GM12878 (cell line): ENCODE data around the gene UBE2O. TPM values are rescaled to one million over a fixed set of nuclear protein-coding genes. Genes with fewer than 3 reads are reported as not detected.

Experiments used
- ATAC-seq: fragments of 200-7000 bp; cut with Tn5 transposase; 3 replicates; pipeline ENCODE4 v1.9.1; 2020; ENCODE audit warnings: mild to moderate bottlenecking, moderate library complexity
- BruUV-seq: library from RNA; stranded (reverse); fragments of 400-500 nt; replicated peaks from 2 replicates; lab custom pipeline; 2021; lab: Mats Ljungman, UMichigan
- CTCF ChIA-PET: fragments of 300-600 bp; sonication (Branson Sonifier 250); formaldehyde crosslinking; extraction: SDS; loops from one replicate; lab custom pipeline; 2021; ENCODE audit warnings: inconsistent platforms; lab: Yijun Ruan, JAX
- POLR2A ChIA-PET: fragments of 350-600 bp; formaldehyde crosslinking; extraction: SDS; loops from one replicate; lab custom pipeline; 2021; ENCODE audit warnings: inconsistent platforms; lab: Charles Lee
- RAD21 ChIA-PET: fragments of 300-600 bp; sonication (Branson Sonifier 250); formaldehyde crosslinking; loops from one replicate; lab custom pipeline; 2023; ENCODE audit warnings: antibody characterized with exemption; ENCODE audit not compliant: unreplicated experiment; lab: Charles Lee
- SMC1A ChIA-PET: fragments of 300-600 bp; sonication (Branson Sonifier 250); formaldehyde crosslinking; loops from one replicate; lab custom pipeline; 2023; ENCODE audit not compliant: unreplicated experiment, uncharacterized antibody; lab: Charles Lee
- DNase-seq: peaks from one replicate; pipeline ENCODE4 v3.0.0-alpha.2; 2011; ENCODE audit warnings: low read depth, low spot score
- FAIRE-seq: peaks from 3 replicates; lab custom pipeline; 2011; peaks lifted over from hg19 to GRCh38; lab: Jason Lieb, UNC
- H2AFZ ChIP-seq: 2 replicates; pipeline ENCODE4 v1.6.0; 2011; ENCODE audit warnings: low read depth, low read length, control low read depth; ENCODE audit not compliant: control insufficient read depth
- H3K27ac ChIP-seq: 2 replicates; pipeline ENCODE4 v1.5.1; 2011; ENCODE audit warnings: control low read depth; ENCODE audit not compliant: control insufficient read depth, insufficient read depth
- H3K27me3 ChIP-seq, 2 experiments: replicated peaks in 1 of 2; 2 replicates each; pipeline versions ENCODE4 v1.6.0 to v1.6.1; 2011; ENCODE audit warnings: low read length in 1 of 2; ENCODE audit not compliant: control insufficient read depth in 2 of 2, insufficient read depth in 2 of 2
- H3K36me3 ChIP-seq, 2 experiments: 2 replicates each; pipeline ENCODE4 v1.5.1; 2011; ENCODE audit warnings: low read length in 1 of 2; ENCODE audit not compliant: control insufficient read depth in 2 of 2, insufficient read depth in 2 of 2
- H3K4me1 ChIP-seq: 2 replicates; pipeline ENCODE4 v1.6.1; 2011; ENCODE audit warnings: mild to moderate bottlenecking, low read length, moderate library complexity, mixed read lengths; ENCODE audit not compliant: control insufficient read depth, insufficient read depth
- H3K4me2 ChIP-seq: 2 replicates; pipeline ENCODE4 v1.6.0; 2011; ENCODE audit warnings: control low read depth; ENCODE audit not compliant: control insufficient read depth, insufficient read depth
- H3K4me3 ChIP-seq: fragments of 200-600 bp; sonication (generic); 2 replicates; pipeline ENCODE4 v1.5.1; 2016
- H3K79me2 ChIP-seq: 2 replicates; pipeline ENCODE4 v1.6.0; 2011; ENCODE audit warnings: low read length; ENCODE audit not compliant: control insufficient read depth, insufficient read depth
- H3K9ac ChIP-seq: 2 replicates; pipeline ENCODE4 v1.8.0; 2011; ENCODE audit warnings: low read length, control low read depth, mixed read lengths; ENCODE audit not compliant: control insufficient read depth, insufficient read depth
- H3K9me3 ChIP-seq: replicated peaks from 3 replicates; pipeline ENCODE4 v1.5.1; 2011; ENCODE audit warnings: mild to moderate bottlenecking, low read length; ENCODE audit not compliant: control insufficient read depth, insufficient read depth
- H4K20me1 ChIP-seq: 2 replicates; pipeline ENCODE4 v1.6.0; 2011; ENCODE audit not compliant: control insufficient read depth, insufficient read depth
- ELK1 ChIP-seq: IDR thresholded peaks from 2 replicates; pipeline ENCODE4 v1.6.1; 2012; ENCODE audit warnings: low read depth, low read length, improper control_type of control experiment
- RBBP5 ChIP-seq: fragments of 200-600 bp; sonication (generic); conservative IDR thresholded peaks from 2 replicates; pipeline ENCODE4 v1.6.1; 2016
- SPI1 ChIP-seq: IDR thresholded peaks from 2 replicates; pipeline ENCODE4 v1.6.1; 2011; ENCODE audit warnings: low read depth, mild to moderate bottlenecking, low read length, moderate library complexity, borderline replicate concordance; ENCODE audit not compliant: insufficient read depth
- WGBS: methylation state at CpG from one replicate; pipeline ENCODE4 v1.1.6; 2016; ENCODE audit warnings: low lambda C conversion rate; ENCODE audit not compliant: insufficient replicate concordance, insufficient coverage; ENCODE audit errors: missing lambda C conversion rate; 5-methylcytosine and 5-hydroxymethylcytosine counted together
- in situ Hi-C: fragments of 300-500 bp; cut with MboI; formaldehyde crosslinking; loops from 9 replicates; pipeline ENCODE4 v1.14.3; 2018; ENCODE audit warnings: mixed read lengths
- intact Hi-C: fragments of 100-400 bp; cut with micrococcal nuclease; formaldehyde crosslinking; loops from one replicate; pipeline ENCODE4 v1.14.2; 2022; ENCODE audit not compliant: unreplicated experiment
- polyA plus RNA-seq, 11 experiments: library from polyadenylated mRNA; depleted of rRNA in 4 of 11; unstranded in 6 of 11; stranded (reverse) in 5 of 11; fragments of >200 nt; fragmentation: Nextera tagmentation in 4 of 11; fragmentation: Illumina TruSeq in 1 of 11; extraction: Ambion mirVana in 4 of 11; extraction: Trizol in 1 of 11; gene quantifications; 1 replicate in 1 of 11; 2 replicates in 10 of 11; pipeline versions ENCODE4 v1.2.1 to v1.2.3, GENCODE V29; 2011 to 2016; ENCODE audit warnings: inconsistent platforms in 2 of 11, missing spikeins in 2 of 11, low read depth in 1 of 11
- total RNA-seq, 4 experiments: library from RNA; depleted of rRNA in 3 of 4; stranded (reverse); fragments of >200 nt in 3 of 4; fragmentation: Illumina TruSeq in 1 of 4; extraction: Trizol in 1 of 4; gene quantifications; 2 replicates each; pipeline versions ENCODE4 v1.2.1 to v1.2.3, GENCODE V29; 2013 to 2021

The UBE2O gene
- total and polyA plus RNA-seq, 10 of the 15 experiments (the other 5 are each of a cell fraction or from before 2014, with no cell fraction given), result 2.1 to 39.0 (median 14.1) TPM

- no peak for TF ChIP-seq ELK1
These were observed 11.1 kb downstream of the UBE2O start (continued) for GRCh38 chr17:76441686-76442340.

DNA sequence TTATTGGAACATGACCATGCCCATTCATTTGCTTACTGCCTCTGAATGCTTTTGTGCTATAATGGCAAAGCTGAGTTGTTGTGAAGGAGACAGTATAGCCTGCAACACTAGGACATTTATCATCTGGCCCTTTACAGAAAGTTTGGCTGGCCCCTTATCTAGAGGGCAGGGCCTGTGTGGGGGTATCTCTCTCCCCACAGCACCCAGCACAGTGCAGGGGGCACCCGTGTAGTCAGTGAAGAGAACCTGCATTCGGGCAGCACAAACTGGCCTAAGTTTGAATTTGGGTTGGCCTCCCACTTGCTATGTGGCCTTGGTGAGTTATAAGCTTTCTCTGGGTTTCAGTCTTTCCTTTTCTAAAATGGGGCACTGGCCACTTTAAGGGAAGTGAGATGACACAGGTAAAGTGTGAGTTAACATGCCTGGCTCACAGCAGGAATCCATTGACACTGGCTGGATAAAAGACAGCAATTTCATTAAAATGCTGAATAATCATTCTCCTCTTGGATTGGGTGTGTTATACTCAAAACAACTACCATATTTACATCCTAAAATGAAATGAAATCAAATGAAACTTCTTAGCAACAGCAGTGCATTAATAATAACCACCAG lies 12.1 kb downstream of the UBE2O start:
- H3K27ac ChIP-seq, result peak overlapping the region; percentile 9; the same call in 1 of the 2 replicates
- no peak overlapping the region for H3K4me3 ChIP-seq
- 86% methylated on average over 2 of the region's 2 CpGs for WGBS
- no peak overlapping the region for H2AFZ ChIP-seq
- ChIA-PET SMC1A (no interaction called here), POLR2A (no interaction called here), RAD21 (no interaction called here), CTCF (interaction anchor here (1.1 to 1.4 kb wide), 2 partner anchors 13 to 44 kb away, joined by 3 read pairs; no protein-coding TSS in a partner anchor)
- no peaks in the 10 kb centered on the region for H3K27me3 ChIP-seq
- no peaks in the 10 kb centered on the region for H3K9me3 ChIP-seq
- peaks cover 52% of the 10 kb centered on the region for H3K4me1 ChIP-seq
- ATAC-seq (peak; percentile 51), DNase-seq (no peak), FAIRE-seq (no peak)
- no peaks in the 10 kb centered on the region for H4K20me1 ChIP-seq
- peaks cover 0 to 8% of the 10 kb centered on the region in 2 experiments; a peak in 2 of 4 replicates for H3K36me3 ChIP-seq
- no TSS peak for BruUV-seq
- peaks cover 66% of the 10 kb centered on the region for H3K79me2 ChIP-seq
- in situ Hi-C loops (no loop called here), intact Hi-C loops (no loop called here)
- 0 out of 2 replicates have a peak overlapping the region, but pooled peaks have one; percentile 7 for H3K4me2 ChIP-seq
- no peak overlapping the region for H3K9ac ChIP-seq
- TF ChIP-seq SPI1 (peak; percentile 32; the same call in 1 of the 2 replicates), RBBP5 (no peak)
